IMR-90 (cell line): Measurements from ENCODE around the gene SPDYE16. TPM values are rescaled to one million over a fixed set of nuclear protein-coding genes. Genes with fewer than 3 reads are reported as not detected.
"Not testable (repeated sequence)": the region's sequence is repeated elsewhere in the genome, so short reads cannot be mapped to it uniquely, and the experiment has no call there.

Source experiments
- ATAC-seq: fragments of 200-7000 bp; cut with Tn5 transposase; 2 replicates; pipeline ENCODE4 v1.9.1; 2020; ENCODE audit warnings: low read depth, mild to moderate bottlenecking, moderate library complexity
- BruUV-seq: library from RNA; stranded (reverse); fragments of 400-500 nt; replicated peaks from 2 replicates; lab custom pipeline; 2021; lab: Mats Ljungman, UMichigan
- CTCF ChIA-PET: fragments of 300-600 bp; formaldehyde crosslinking; extraction: SDS; loops from one replicate; lab custom pipeline; 2021; ENCODE audit warnings: antibody characterized with exemption; lab: Yijun Ruan, JAX
- POLR2A ChIA-PET: fragments of 300-600 bp; sonication (Branson Sonifier 250); formaldehyde crosslinking; loops from one replicate; lab custom pipeline; 2022; ENCODE audit warnings: antibody characterized with exemption; ENCODE audit not compliant: unreplicated experiment; lab: Charles Lee
- DNase-seq: peaks from one replicate; pipeline ENCODE4 v3.0.0; 2013
- H2AFZ ChIP-seq: replicated peaks from 2 replicates; pipeline ENCODE3; 2013; ENCODE audit warnings: low read length, mild to moderate bottlenecking; ENCODE audit not compliant: poor library complexity
- H2AK5ac ChIP-seq: 2 replicates; pipeline ENCODE4 v1.6.1; 2013; ENCODE audit warnings: low read depth, low read length, inconsistent platforms
- H2AK9ac ChIP-seq: replicated peaks from 2 replicates; pipeline ENCODE3; 2013; ENCODE audit warnings: mild to moderate bottlenecking, low read depth, low read length, moderate library complexity; ENCODE audit not compliant: poor library complexity
- H2BK120ac ChIP-seq: 2 replicates; pipeline ENCODE4 v1.6.1; 2013; ENCODE audit warnings: low read depth, low read length, inconsistent platforms
- H2BK15ac ChIP-seq: 3 replicates; pipeline ENCODE4 v1.6.1; 2013; ENCODE audit warnings: low read depth, low read length, inconsistent platforms
- H2BK20ac ChIP-seq: 2 replicates; pipeline ENCODE4 v1.6.1; 2013; ENCODE audit warnings: low read depth, mild to moderate bottlenecking, inconsistent platforms, low read length, moderate library complexity
- H2BK5ac ChIP-seq: 2 replicates; pipeline ENCODE4 v1.6.1; 2013; ENCODE audit warnings: mild to moderate bottlenecking, low read depth, low read length, inconsistent platforms; ENCODE audit not compliant: poor library complexity, severe bottlenecking
- H3K14ac ChIP-seq: replicated peaks from 2 replicates; pipeline ENCODE4 v1.6.1; 2013; ENCODE audit warnings: low read depth, low read length, inconsistent platforms
- H3K18ac ChIP-seq: 2 replicates; pipeline ENCODE4 v1.6.1; 2013; ENCODE audit warnings: low read depth, low read length, control low read depth
- H3K23ac ChIP-seq: 2 replicates; pipeline ENCODE4 v1.6.1; 2013; ENCODE audit warnings: low read depth, low read length, inconsistent platforms
- H3K27ac ChIP-seq: 2 replicates; pipeline ENCODE4 v1.5.1; 2013; ENCODE audit warnings: mild to moderate bottlenecking, control low read depth, low read length; ENCODE audit not compliant: insufficient read depth
- H3K27me3 ChIP-seq: 2 replicates; pipeline ENCODE4 v1.6.1; 2013; ENCODE audit warnings: low read length; ENCODE audit not compliant: control insufficient read depth, insufficient read depth
- H3K36me3 ChIP-seq: 2 replicates; pipeline ENCODE4 v1.6.1; 2013; ENCODE audit warnings: low read length, mixed read lengths; ENCODE audit not compliant: control insufficient read depth, insufficient read depth
- H3K4ac ChIP-seq: 2 replicates; pipeline ENCODE4 v1.6.1; 2013; ENCODE audit warnings: low read depth, low read length, inconsistent platforms
- H3K4me1 ChIP-seq: 2 replicates; pipeline ENCODE4 v1.6.1; 2013; ENCODE audit warnings: low read length, mixed read lengths; ENCODE audit not compliant: control insufficient read depth, insufficient read depth
- H3K4me2 ChIP-seq: 2 replicates; pipeline ENCODE4 v1.6.1; 2013; ENCODE audit warnings: low read depth, mild to moderate bottlenecking, control low read depth, low read length, moderate library complexity
- H3K4me3 ChIP-seq: 2 replicates; pipeline ENCODE4 v1.5.1; 2013; ENCODE audit warnings: low read depth, mild to moderate bottlenecking, control low read depth, low read length, moderate library complexity; ENCODE audit not compliant: insufficient read depth
- H3K56ac ChIP-seq: 2 replicates; pipeline ENCODE4 v1.6.1; 2013; ENCODE audit warnings: low read length, inconsistent platforms; ENCODE audit not compliant: insufficient read depth; ENCODE audit errors: extremely low read depth
- H3K79me1 ChIP-seq, 2 experiments: 2 replicates each; pipeline ENCODE4 v1.6.1; 2013; ENCODE audit warnings: low read length in 2 of 2, inconsistent platforms in 1 of 2, low read depth in 1 of 2
- H3K9ac ChIP-seq: 2 replicates; pipeline ENCODE4 v1.6.1; 2013; ENCODE audit warnings: low read depth, low read length, control low read depth
- H3K9me1 ChIP-seq: 2 replicates; pipeline ENCODE4 v1.6.1; 2013; ENCODE audit warnings: low read length, inconsistent platforms; ENCODE audit not compliant: insufficient read depth
- H3K9me3 ChIP-seq: 2 replicates; pipeline ENCODE4 v1.6.1; 2013; ENCODE audit warnings: low read length; ENCODE audit not compliant: control insufficient read depth, insufficient read depth
- H4K20me1 ChIP-seq: 2 replicates; pipeline ENCODE4 v1.6.1; 2013; ENCODE audit warnings: low read length, inconsistent platforms; ENCODE audit not compliant: insufficient read depth
- H4K5ac ChIP-seq: 2 replicates; pipeline ENCODE4 v1.6.1; 2013; ENCODE audit warnings: mild to moderate bottlenecking, low read depth, low read length, control low read depth
- H4K8ac ChIP-seq, 2 experiments: 2 replicates each; pipeline ENCODE4 v1.6.1; 2013; ENCODE audit warnings: low read depth in 2 of 2, low read length in 2 of 2, control low read depth in 1 of 2, inconsistent platforms in 1 of 2
- H4K91ac ChIP-seq: 2 replicates; pipeline ENCODE4 v1.6.1; 2013; ENCODE audit warnings: low read depth, low read length, inconsistent platforms; ENCODE audit not compliant: insufficient read depth
- WGBS, 2 experiments: methylation state at CpG; one replicate each; pipeline versions ENCODE4 v1.1.5 to v1.1.7; 2013; ENCODE audit warnings: missing lambda C conversion rate in 2 of 2; ENCODE audit not compliant: insufficient read length in 1 of 2; ENCODE audit errors: extremely low coverage in 2 of 2; 5-methylcytosine and 5-hydroxymethylcytosine counted together
- dilution Hi-C: fragments of 300-500 bp; cut with HindIII; formaldehyde crosslinking; loops from one replicate; pipeline ENCODE4 v1.14.3; 2018; ENCODE audit warnings: low sequenced_read_pairs; ENCODE audit not compliant: unreplicated experiment
- in situ Hi-C: fragments of 300-500 bp; cut with MboI; formaldehyde crosslinking; loops from 3 replicates; pipeline ENCODE4 v1.14.3; 2019; ENCODE audit warnings: low sequenced_read_pairs, inconsistent platforms, mixed read lengths
- intact Hi-C: fragments of 100-400 bp; cut with micrococcal nuclease; formaldehyde crosslinking; loops from 2 replicates; pipeline ENCODE4 v1.10.0; 2022
- polyA plus RNA-seq, 3 experiments: library from polyadenylated mRNA; depleted of rRNA; stranded (reverse); fragments of >200 nt; gene quantifications; 2 replicates each; pipeline ENCODE4 v1.2.3, GENCODE V29; 2012; ENCODE audit warnings: low replicate concordance in 1 of 3
- total RNA-seq: library from RNA; depleted of rRNA; stranded (reverse); fragments of >200 nt; gene quantifications from 2 replicates; pipeline ENCODE4 v1.2.3, GENCODE V29; 2012

Gene SPDYE16
- total and polyA plus RNA-seq, 2 of the 4 experiments (the other 2 are of a cell fraction), result not detected

- DNase-seq, H4K20me1 ChIP-seq, H4K8ac ChIP-seq, ATAC-seq, H3K79me1 ChIP-seq, CTCF ChIA-PET, H3K9me3 ChIP-seq, in situ Hi-C loops, intact Hi-C loops, H3K27ac ChIP-seq, BruUV-seq, H3K27me3 ChIP-seq, H4K91ac ChIP-seq, H2BK15ac ChIP-seq, H3K4ac ChIP-seq, H2AK5ac ChIP-seq, H2BK5ac ChIP-seq, H2BK120ac ChIP-seq, H3K23ac ChIP-seq, POLR2A ChIA-PET, H3K36me3 ChIP-seq, H3K9me1 ChIP-seq, H3K4me3 ChIP-seq, H2AK9ac ChIP-seq, H2BK20ac ChIP-seq, H3K18ac ChIP-seq, H3K4me1 ChIP-seq, H4K5ac ChIP-seq, dilution Hi-C loops, H3K9ac ChIP-seq, H3K56ac ChIP-seq, H3K14ac ChIP-seq, H2AFZ ChIP-seq, H3K4me2 ChIP-seq: not testable (repeated sequence)
- no CpG with 5 or more reads among the region's 4 CpGs for WGBS, 2 experiments
These were observed 16.9 kb downstream of the SPDYE16 start for GRCh38 chr7:76526183-76526582.

GRCh38 chr7:76516932-76517331 lies 26.2 kb downstream of the SPDYE16 start:
- H2BK20ac ChIP-seq, H3K4me3 ChIP-seq, CTCF ChIA-PET, BruUV-seq, H3K56ac ChIP-seq, H3K9ac ChIP-seq, H3K23ac ChIP-seq, H3K18ac ChIP-seq, intact Hi-C loops, H4K20me1 ChIP-seq, H3K36me3 ChIP-seq, H3K4me1 ChIP-seq, H4K8ac ChIP-seq, H2AFZ ChIP-seq, H2AK9ac ChIP-seq, DNase-seq, in situ Hi-C loops, POLR2A ChIA-PET, H3K9me1 ChIP-seq, H3K4ac ChIP-seq, H3K4me2 ChIP-seq, H2AK5ac ChIP-seq, dilution Hi-C loops, H3K79me1 ChIP-seq, ATAC-seq, H2BK15ac ChIP-seq, H4K91ac ChIP-seq, H3K14ac ChIP-seq, H3K27me3 ChIP-seq, H4K5ac ChIP-seq, H2BK120ac ChIP-seq, H2BK5ac ChIP-seq, H3K27ac ChIP-seq, H3K9me3 ChIP-seq: not testable (repeated sequence)
- WGBS, 2 experiments, result no CpG with 5 or more reads among the region's 6 CpGs
